ENCODE results near the gene ENDOD1.

GRCh38 chr11:95175818-95176380, 86.3 kb downstream of the ENDOD1 start:
- TF ChIP-seq POLR2AphosphoS5 (IDR thresholded peaks at IDR 0.05; ENCODE audit: borderline replicate concordance, low read depth, low read length) = no peak
- TF ChIP-seq EZH2 (IDR thresholded peaks at IDR 0.05) = no peak
